Measurements from ENCODE around the gene MRPL30. TPM values are rescaled to one million over a fixed set of nuclear protein-coding genes. Genes with fewer than 3 reads are reported as not detected.

The MRPL30 gene
- total and polyA plus RNA-seq, 7 donors, result 21.0 to 40.5 (median 36.4) TPM

DNA sequence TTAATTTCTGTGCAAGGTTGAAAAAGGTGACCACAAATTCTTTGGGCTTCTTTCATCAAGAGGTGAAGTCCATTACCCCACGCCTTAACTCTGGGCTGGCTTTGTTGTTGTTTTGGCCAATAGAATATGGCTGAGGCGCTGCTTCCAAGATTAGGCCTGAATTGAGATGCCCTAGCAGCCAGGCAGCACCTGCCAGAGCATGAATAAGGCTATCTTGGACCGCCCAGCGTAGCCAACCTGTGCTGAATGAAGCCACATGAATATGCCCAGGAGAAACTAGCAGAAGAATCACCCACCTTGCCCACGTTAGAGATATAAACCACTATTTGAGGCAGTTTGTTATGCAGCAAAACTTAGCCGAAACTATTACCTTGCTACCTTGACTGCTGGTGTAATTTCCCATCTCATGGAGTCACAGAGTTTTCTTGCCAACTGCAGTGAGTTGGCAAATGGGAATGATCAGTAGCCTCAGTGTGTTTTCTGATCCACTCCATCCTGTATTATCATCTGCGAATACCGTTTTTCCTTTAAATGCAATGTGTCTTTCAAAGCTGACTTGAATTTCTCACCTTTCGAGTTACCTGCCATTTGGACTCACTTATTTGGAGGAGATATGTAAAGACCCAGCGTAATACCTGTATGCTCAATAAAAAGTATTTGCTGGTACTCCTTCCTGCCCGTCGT is 26.9 kb upstream of the MRPL30 start:
- TF ChIP-seq POLR2A (IDR thresholded peaks at IDR 0.05), result no peak
- TF ChIP-seq, protein P1, sequence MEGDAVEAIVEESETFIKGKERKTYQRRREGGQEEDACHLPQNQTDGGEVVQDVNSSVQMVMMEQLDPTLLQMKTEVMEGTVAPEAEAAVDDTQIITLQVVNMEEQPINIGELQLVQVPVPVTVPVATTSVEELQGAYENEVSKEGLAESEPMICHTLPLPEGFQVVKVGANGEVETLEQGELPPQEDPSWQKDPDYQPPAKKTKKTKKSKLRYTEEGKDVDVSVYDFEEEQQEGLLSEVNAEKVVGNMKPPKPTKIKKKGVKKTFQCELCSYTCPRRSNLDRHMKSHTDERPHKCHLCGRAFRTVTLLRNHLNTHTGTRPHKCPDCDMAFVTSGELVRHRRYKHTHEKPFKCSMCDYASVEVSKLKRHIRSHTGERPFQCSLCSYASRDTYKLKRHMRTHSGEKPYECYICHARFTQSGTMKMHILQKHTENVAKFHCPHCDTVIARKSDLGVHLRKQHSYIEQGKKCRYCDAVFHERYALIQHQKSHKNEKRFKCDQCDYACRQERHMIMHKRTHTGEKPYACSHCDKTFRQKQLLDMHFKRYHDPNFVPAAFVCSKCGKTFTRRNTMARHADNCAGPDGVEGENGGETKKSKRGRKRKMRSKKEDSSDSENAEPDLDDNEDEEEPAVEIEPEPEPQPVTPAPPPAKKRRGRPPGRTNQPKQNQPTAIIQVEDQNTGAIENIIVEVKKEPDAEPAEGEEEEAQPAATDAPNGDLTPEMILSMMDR (IDR thresholded peaks at IDR 0.05), result no peak
- TF ChIP-seq POLR2AphosphoS5 (IDR thresholded peaks at IDR 0.05), result no peak
- TF ChIP-seq EP300 (IDR thresholded peaks at IDR 0.05), result no peak
- H3K9me3 ChIP-seq, result no peaks in the 10 kb centered on the region
- H3K4me1 ChIP-seq, result peaks cover 0 to 19% (median 18%) of the 10 kb centered on the region in 4 donors
- H3K27ac ChIP-seq, result peak overlapping the region; percentile 83 to 91 (median 84)
- no peaks in the 10 kb centered on the region for H3K27me3 ChIP-seq
- no peak for DNase-seq
- H3K36me3 ChIP-seq, result peaks cover 0 to 15% (median 5%) of the 10 kb centered on the region in 4 donors
- H3K4me3 ChIP-seq, result peak overlapping the region; percentile 61 to 85 (median 66)
- intact Hi-C loops (cut with DNase I), result loop anchor here (1.0 to 10.0 kb wide), 4 partner anchors 13 to 341 kb away; partner anchors contain the start of genes C2orf15, EIF5B, MITD1 and MRPL30
- WGBS, 2 donors, result 34 to 48% methylated on average over 12 of the region's 12 CpGs

DNA sequence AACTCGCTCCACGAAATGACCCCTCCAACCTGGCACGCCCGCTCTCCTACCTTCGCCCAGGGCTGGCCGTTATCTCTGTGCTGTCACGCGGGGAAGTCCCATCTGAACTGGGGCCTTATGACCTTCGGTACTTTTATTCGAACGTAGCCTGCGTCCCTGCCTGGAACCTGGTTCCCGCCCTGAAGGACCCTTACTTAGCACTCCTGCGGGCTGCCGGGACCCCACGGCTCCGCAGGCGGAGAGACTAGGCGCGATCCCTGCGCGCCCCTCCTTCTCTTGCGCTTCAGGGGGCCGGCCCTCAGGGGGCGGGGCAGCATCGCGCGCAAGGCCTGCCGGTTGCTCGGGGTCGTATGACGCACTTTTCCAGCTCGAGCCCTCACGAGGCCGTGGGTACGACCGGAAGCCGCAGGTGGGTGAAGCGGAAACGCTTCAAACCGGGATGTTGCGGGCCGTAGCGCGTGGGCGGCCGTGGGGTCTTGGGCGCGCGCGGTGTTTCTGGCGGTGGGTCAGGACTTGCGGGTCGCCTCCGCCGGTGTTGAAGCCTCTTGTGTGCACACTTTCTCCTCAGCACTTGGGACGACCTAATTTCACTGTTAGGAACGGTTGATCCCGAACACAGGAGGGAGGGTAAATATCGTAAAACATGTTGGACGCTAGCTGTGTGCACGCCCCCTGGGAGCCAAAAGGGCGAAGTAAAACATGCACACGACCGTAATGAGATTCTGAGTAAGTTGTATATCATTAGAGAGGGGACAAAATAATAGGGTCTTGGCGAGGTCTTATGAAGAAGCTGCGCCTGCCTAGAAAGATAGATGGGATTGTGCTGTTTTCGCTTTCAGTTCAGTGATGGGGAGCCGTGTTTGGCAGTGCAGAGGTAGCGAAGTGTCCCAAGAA is 26.1 kb upstream of the MRPL30 start, which contains the start of the genes LIPT1 and TSGA10:
TSS of gene LIPT1 (plus strand) at position 325 of the 894 bp plus-strand sequence. CDS start 6,991 bp downstream, outside the sequence.
TSS of gene TSGA10 (minus strand) at position 300 of the 894 bp plus-strand sequence. CDS start 45,503 bp downstream, outside the sequence.
- H3K36me3 ChIP-seq, result peaks cover 0 to 22% (median 5%) of the 10 kb centered on the region in 4 donors
- H3K27ac ChIP-seq, result peak within 1 kb of the TSS; percentile 83 to 91 (median 84)
- intact Hi-C loops (cut with DNase I), result loop anchor here (2.0 to 10.0 kb wide), 3 partner anchors 26 to 340 kb away; partner anchors contain the start of genes EIF5B, MITD1, MRPL30 and REV1
- H3K4me1 ChIP-seq, result peaks cover 0 to 19% (median 18%) of the 10 kb centered on the region in 4 donors
- WGBS, 2 donors, result 0% methylated on average over 70 of the region's 70 CpGs
- peak; percentile 97 for DNase-seq
- TF ChIP-seq, protein P1 (IDR thresholded peaks at IDR 0.05), result no peak
- TF ChIP-seq POLR2AphosphoS5 (IDR thresholded peaks at IDR 0.05) (peak; percentile 90 to 97 (median 92)), EP300 (IDR thresholded peaks at IDR 0.05) (peak in 1 of 4 donors; percentile 96), POLR2A (IDR thresholded peaks at IDR 0.05) (peak; percentile 68 to 78)
- no peaks in the 10 kb centered on the region for H3K9me3 ChIP-seq
- peak within 1 kb of the TSS; percentile 61 to 85 (median 66) for H3K4me3 ChIP-seq
- H3K27me3 ChIP-seq, result no peaks in the 10 kb centered on the region

- H3K4me1 ChIP-seq, result peaks cover 0 to 19% (median 18%) of the 10 kb centered on the region in 4 donors
- DNase-seq, result no peak
- no peak overlapping the region for H3K27ac ChIP-seq
- TF ChIP-seq POLR2A (IDR thresholded peaks at IDR 0.05) (no peak), EP300 (IDR thresholded peaks at IDR 0.05) (no peak)
- TF ChIP-seq, protein P1 (IDR thresholded peaks at IDR 0.05), result no peak
- H3K4me3 ChIP-seq, result no peak overlapping the region
- no peaks in the 10 kb centered on the region for H3K27me3 ChIP-seq
- peaks cover 0 to 28% (median 6%) of the 10 kb centered on the region in 4 donors for H3K36me3 ChIP-seq
- 64 to 81% methylated on average over 1 of the region's 1 CpG for WGBS, 2 donors
- no peaks in the 10 kb centered on the region for H3K9me3 ChIP-seq
- intact Hi-C loops (cut with DNase I), result loop anchor here (10.0 kb wide), 1 partner anchor 338 kb away; the partner anchor contains the start of gene REV1
Observed at GRCh38 chr2:99156891-99157290, 24.1 kb upstream of the MRPL30 start.

DNA sequence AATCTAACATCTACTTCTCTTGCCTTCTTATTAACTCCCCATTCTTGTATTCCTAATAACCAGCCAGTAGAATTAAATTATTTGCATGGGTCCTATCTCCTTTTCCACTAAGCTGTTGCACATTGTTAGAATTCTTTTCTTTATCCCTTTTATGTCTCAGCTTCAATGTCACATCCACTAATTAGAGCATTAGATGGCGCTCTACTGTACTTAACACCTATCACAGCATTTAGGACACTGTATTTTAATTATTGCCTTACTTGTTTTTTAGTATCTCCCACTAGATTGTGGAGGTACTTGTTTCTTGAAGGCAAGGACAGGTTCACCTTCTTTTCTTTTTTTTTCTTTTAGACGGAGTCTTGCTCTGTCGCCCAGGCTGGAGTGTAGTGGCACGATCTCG is 22.4 kb upstream of the MRPL30 start:
- no peak overlapping the region for H3K4me3 ChIP-seq
- no peak for TF ChIP-seq EP300 (IDR thresholded peaks at IDR 0.05)
- TF ChIP-seq POLR2A (IDR thresholded peaks at IDR 0.05), result no peak
- TF ChIP-seq, protein P1 (IDR thresholded peaks at IDR 0.05), result no peak
- TF ChIP-seq POLR2AphosphoS5 (IDR thresholded peaks at IDR 0.05), result no peak
- H3K36me3 ChIP-seq, result peaks cover 0 to 40% (median 8%) of the 10 kb centered on the region in 4 donors
- DNase-seq, result no peak
- no peak overlapping the region for H3K27ac ChIP-seq
- intact Hi-C loops (cut with DNase I), result loop anchor here (10.0 kb wide), 1 partner anchor 336 kb away; the partner anchor contains the start of gene REV1
- no peaks in the 10 kb centered on the region for H3K27me3 ChIP-seq
- 91% methylated on average over 5 of the region's 5 CpGs for WGBS, 2 donors
- H3K9me3 ChIP-seq, result no peaks in the 10 kb centered on the region
- H3K4me1 ChIP-seq, result peaks cover 0 to 19% (median 16%) of the 10 kb centered on the region in 4 donors
